Colonic mucosa (tissue), 4 donors: ENCODE measurements around the gene TTN. TPM values are rescaled to one million over a fixed set of nuclear protein-coding genes. Genes with fewer than 3 reads are reported as not detected.

Source experiments
- DNase-seq: peaks from one replicate; pipeline ENCODE4 v3.0.0-alpha.2; 2020
- H3K27ac ChIP-seq: fragments of 200-600 bp; one replicate; pipeline ENCODE4 v1.8.0; 2021
- H3K27me3 ChIP-seq: fragments of 200-600 bp; one replicate; pipeline ENCODE4 v1.8.0; 2021
- H3K36me3 ChIP-seq: fragments of 200-600 bp; one replicate; pipeline ENCODE4 v1.8.0; 2021
- H3K4me1 ChIP-seq: fragments of 200-600 bp; one replicate; pipeline ENCODE4 v1.8.0; 2021; ENCODE audit warnings: mild to moderate bottlenecking
- H3K4me3 ChIP-seq: fragments of 200-600 bp; one replicate; pipeline ENCODE4 v1.8.0; 2021
- H3K9ac ChIP-seq, 2 donors: one replicate each; pipeline ENCODE4 v1.7.0; 2013; ENCODE audit warnings: control low read depth in 2 of 2, low read depth in 2 of 2, low read length in 2 of 2
- H3K9me3 ChIP-seq: fragments of 200-600 bp; one replicate; pipeline ENCODE4 v1.8.0; 2021
- intact Hi-C: fragments of 100-400 bp; cut with DNase I; formaldehyde crosslinking; loops from one replicate; pipeline ENCODE4 v1.14.1; 2022
- total RNA-seq, 2 donors: library from RNA; stranded (reverse); fragmentation: NEBNext Ultra II Directional in 1 of 2; extraction: Animal tissue kit (Norgen Biotek cat#: 25700) in 1 of 2; gene quantifications; one replicate each; pipeline ENCODE4 v1.2.1, GENCODE V29; 2021
- TF ChIP-seq, protein P1 (sequence below): fragments of 200-600 bp; IDR thresholded peaks from one replicate; pipeline ENCODE4 v1.8.0; 2022; ENCODE audit warnings: antibody characterized with exemption, mild to moderate bottlenecking
- donor health status: healthy.
- donor health status: DM: no; HTN: no; CAD: no.
- donor health status: DM: no; HTN: no; CAD: no.

TTN gene
- total RNA-seq, 2 donors from 2014 or later = 0.99 to 1.8 TPM

- Histone ChIP-seq H3K36me3 (no peaks in the 10 kb centered on the region), H3K4me3 (no peak overlapping the region), H3K27me3 (no peaks in the 10 kb centered on the region), H3K4me1 (no peaks in the 10 kb centered on the region), H3K27ac (no peak overlapping the region), H3K9me3 (no peaks in the 10 kb centered on the region), H3K9ac (no peak overlapping the region)
- no peak for DNase-seq
- TF ChIP-seq, protein P1, sequence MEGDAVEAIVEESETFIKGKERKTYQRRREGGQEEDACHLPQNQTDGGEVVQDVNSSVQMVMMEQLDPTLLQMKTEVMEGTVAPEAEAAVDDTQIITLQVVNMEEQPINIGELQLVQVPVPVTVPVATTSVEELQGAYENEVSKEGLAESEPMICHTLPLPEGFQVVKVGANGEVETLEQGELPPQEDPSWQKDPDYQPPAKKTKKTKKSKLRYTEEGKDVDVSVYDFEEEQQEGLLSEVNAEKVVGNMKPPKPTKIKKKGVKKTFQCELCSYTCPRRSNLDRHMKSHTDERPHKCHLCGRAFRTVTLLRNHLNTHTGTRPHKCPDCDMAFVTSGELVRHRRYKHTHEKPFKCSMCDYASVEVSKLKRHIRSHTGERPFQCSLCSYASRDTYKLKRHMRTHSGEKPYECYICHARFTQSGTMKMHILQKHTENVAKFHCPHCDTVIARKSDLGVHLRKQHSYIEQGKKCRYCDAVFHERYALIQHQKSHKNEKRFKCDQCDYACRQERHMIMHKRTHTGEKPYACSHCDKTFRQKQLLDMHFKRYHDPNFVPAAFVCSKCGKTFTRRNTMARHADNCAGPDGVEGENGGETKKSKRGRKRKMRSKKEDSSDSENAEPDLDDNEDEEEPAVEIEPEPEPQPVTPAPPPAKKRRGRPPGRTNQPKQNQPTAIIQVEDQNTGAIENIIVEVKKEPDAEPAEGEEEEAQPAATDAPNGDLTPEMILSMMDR = no peak
- intact Hi-C loops = no loop called here
Observed at GRCh38 chr2:178827111-178827510, 19.9 kb upstream of the TTN start.

- TF ChIP-seq, protein P1 = no peak
- Histone ChIP-seq H3K27ac (no peak overlapping the region), H3K9ac (no peak overlapping the region), H3K27me3 (no peaks in the 10 kb centered on the region), H3K9me3 (no peaks in the 10 kb centered on the region), H3K4me1 (no peaks in the 10 kb centered on the region), H3K4me3 (no peak overlapping the region), H3K36me3 (no peaks in the 10 kb centered on the region)
- no peak for DNase-seq
- intact Hi-C loops = no loop called here
Observed at GRCh38 chr2:178825183-178825582, 18.0 kb upstream of the TTN start.

- no peaks in the 10 kb centered on the region for H3K9me3 ChIP-seq
- no peak overlapping the region for H3K4me3 ChIP-seq
- TF ChIP-seq, protein P1 = no peak
- no peak overlapping the region for H3K27ac ChIP-seq
- H3K9ac ChIP-seq = no peak overlapping the region
- DNase-seq = no peak
- no peaks in the 10 kb centered on the region for H3K36me3 ChIP-seq
- intact Hi-C loops = no loop called here
- H3K4me1 ChIP-seq = no peaks in the 10 kb centered on the region
- no peaks in the 10 kb centered on the region for H3K27me3 ChIP-seq
Observed at GRCh38 chr2:178824181-178824580, 17.0 kb upstream of the TTN start.

DNA sequence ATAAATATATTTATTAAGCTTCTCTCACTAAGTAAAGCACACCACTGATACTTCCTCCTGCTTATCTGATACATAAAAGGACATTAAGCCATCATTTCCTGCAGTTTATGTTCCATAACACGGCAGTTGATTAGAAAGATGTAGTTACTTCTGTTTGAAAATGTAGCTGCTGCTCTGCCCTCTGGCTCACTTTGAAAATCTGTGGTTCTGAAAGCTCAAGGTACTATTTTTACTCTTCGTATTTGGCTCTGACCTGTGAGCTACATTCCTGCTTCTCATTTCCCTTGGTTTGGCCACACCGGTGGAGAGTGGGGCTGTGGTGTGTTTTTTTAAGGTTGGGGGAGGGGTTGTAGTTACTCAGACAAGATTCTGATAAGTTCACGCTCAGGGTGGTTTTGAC lies 12.8 kb upstream of the TTN start:
- Histone ChIP-seq H3K27ac (no peak overlapping the region), H3K36me3 (no peaks in the 10 kb centered on the region), H3K4me1 (no peaks in the 10 kb centered on the region), H3K4me3 (no peak overlapping the region), H3K9ac (no peak overlapping the region), H3K9me3 (no peaks in the 10 kb centered on the region), H3K27me3 (no peaks in the 10 kb centered on the region)
- TF ChIP-seq, protein P1 = no peak
- intact Hi-C loops = no loop called here
- no peak for DNase-seq

GRCh38 chr2:178819147-178819875 lies 12.1 kb upstream of the TTN start:
- intact Hi-C loops = no loop called here
- Histone ChIP-seq H3K27me3 (no peaks in the 10 kb centered on the region), H3K4me1 (no peaks in the 10 kb centered on the region), H3K27ac (no peak overlapping the region), H3K36me3 (no peaks in the 10 kb centered on the region), H3K9me3 (no peaks in the 10 kb centered on the region), H3K9ac (no peak overlapping the region), H3K4me3 (no peak overlapping the region)
- DNase-seq = no peak
- TF ChIP-seq, protein P1 = no peak
